Activated T-cell treated with anti-CD3 and anti-CD28 coated beads, Interleukin-2, amount 50 U/mL, for 48 hours (primary cell): ENCODE results near the gene TSPAN15.
"Not testable (repeated sequence)": the region's sequence is repeated elsewhere in the genome, so short reads cannot be mapped to it uniquely, and the experiment has no call there.

Source experiments
- DNase-seq, 2 experiments: peaks; one replicate each; pipeline ENCODE4 v3.0.0-alpha.2; 2020

TSPAN15 gene

GRCh38 chr10:69505636-69506318 is 54.5 kb downstream of the TSPAN15 start:
- peak in 1 of 2 experiments; percentile 11 for DNase-seq

GRCh38 chr10:69506487-69506833 is 55.2 kb downstream of the TSPAN15 start:
- peak in 1 of 2 experiments; percentile 16 for DNase-seq

- peak in 1 of 2 experiments; percentile 22 for DNase-seq
Observed at GRCh38 chr10:69506834-69507713, 55.8 kb downstream of the TSPAN15 start.

GRCh38 chr10:69508738-69509340 is 57.6 kb downstream of the TSPAN15 start:
- no peak for DNase-seq

- no peak for DNase-seq
Observed at GRCh38 chr10:69512901-69513300, 61.6 kb downstream of the TSPAN15 start.

- no peak for DNase-seq
Observed at GRCh38 chr10:69513617-69514016, 62.4 kb downstream of the TSPAN15 start.

GRCh38 chr10:69515699-69516259 is 64.5 kb downstream of the TSPAN15 start:
- DNase-seq = peak; percentile 82 to 86

- peak; percentile 41 to 59 for DNase-seq
Observed at GRCh38 chr10:69516316-69516715, 65.1 kb downstream of the TSPAN15 start.

GRCh38 chr10:69516796-69517195 is 65.5 kb downstream of the TSPAN15 start:
- DNase-seq = no peak

- no peak for DNase-seq
Observed at GRCh38 chr10:69517271-69517848, 66.1 kb downstream of the TSPAN15 start.

- DNase-seq = no peak
Observed at GRCh38 chr10:69527961-69528360, 76.7 kb downstream of the TSPAN15 start.

- DNase-seq = no peak
Observed at GRCh38 chr10:69533658-69534057, 82.4 kb downstream of the TSPAN15 start.

- DNase-seq = not testable (repeated sequence)
Observed at GRCh38 chr10:69536521-69536920, 85.3 kb downstream of the TSPAN15 start.

- no peak for DNase-seq
Observed at GRCh38 chr10:69537449-69537848, 86.2 kb downstream of the TSPAN15 start.

- no peak for DNase-seq
Observed at GRCh38 chr10:69538461-69538860, 87.2 kb downstream of the TSPAN15 start.

GRCh38 chr10:69541463-69541862 is 90.2 kb downstream of the TSPAN15 start:
- no peak for DNase-seq

GRCh38 chr10:69549959-69550358 is 98.7 kb downstream of the TSPAN15 start:
- no peak for DNase-seq

- DNase-seq = no peak
Observed at GRCh38 chr10:69552268-69552667, 101.0 kb downstream of the TSPAN15 start.

GRCh38 chr10:69553328-69553727 is 102.1 kb downstream of the TSPAN15 start:
- no peak for DNase-seq

- no peak for DNase-seq
Observed at GRCh38 chr10:69554611-69555010, 103.3 kb downstream of the TSPAN15 start.
